K562 (cell line): ENCODE measurements around the gene SLC12A9. TPM values are rescaled to one million over a fixed set of nuclear protein-coding genes. Genes with fewer than 3 reads are reported as not detected.
A peak's percentile ranks its signal among the peaks of the same experiment; 100 is the strongest.

Experiments used
- HMG20A ChIP-seq: fragments of 450-650 bp; formaldehyde crosslinking; conservative IDR thresholded peaks from 2 replicates; pipeline ENCODE4 v1.4.0; 2020; ENCODE audit warnings: mild to moderate bottlenecking, mixed read lengths
- RERE ChIP-seq: sonication (generic); formaldehyde crosslinking; IDR thresholded peaks from 2 replicates; pipeline ENCODE4 v1.8.0; 2023; ENCODE audit warnings: missing genetic modification reagents, mild to moderate bottlenecking, borderline replicate concordance
- ZKSCAN3 ChIP-seq: fragments of 250-450 bp; sonication (Bioruptor Pico); IDR thresholded peaks from 2 replicates; pipeline ENCODE4 v1.4.0; 2020
- ZNF184 ChIP-seq: sonication (generic); formaldehyde crosslinking; IDR thresholded peaks from 2 replicates; pipeline ENCODE4 v1.5.0; 2020; ENCODE audit warnings: missing genetic modification reagents
- ZNF324 ChIP-seq: fragments of 250-450 bp; sonication (Bioruptor Pico); IDR thresholded peaks from 2 replicates; pipeline ENCODE4 v1.4.0; 2020; ENCODE audit warnings: mild to moderate bottlenecking
- ZSCAN32 ChIP-seq: fragments of 450-650 bp; formaldehyde crosslinking; IDR thresholded peaks from 2 replicates; pipeline ENCODE4 v1.4.0; 2020; ENCODE audit warnings: mild to moderate bottlenecking, moderate library complexity
- polyA plus RNA-seq, 8 experiments: library from polyadenylated mRNA; depleted of rRNA in 4 of 8; stranded (reverse) in 5 of 8; unstranded in 3 of 8; fragments of >200 nt; fragmentation: Nextera tagmentation in 2 of 8; fragmentation: Illumina TruSeq in 1 of 8; extraction: Ambion mirVana in 2 of 8; extraction: Trizol in 1 of 8; gene quantifications; 2 replicates each; pipeline versions ENCODE4 v1.2.1 to v1.2.3, GENCODE V29; 2011 to 2014; ENCODE audit warnings: inconsistent platforms in 1 of 8, missing spikeins in 1 of 8
- total RNA-seq, 7 experiments: library from RNA; depleted of rRNA in 6 of 7; stranded (reverse); fragments of >200 nt in 6 of 7; fragmentation: Illumina TruSeq in 2 of 7; extraction: Trizol in 2 of 7; gene quantifications; 2 replicates each; pipeline versions ENCODE4 v1.2.1 to v1.2.3, GENCODE V29; 2011 to 2021; ENCODE audit warnings: low replicate concordance in 1 of 7

SLC12A9 gene
- total and polyA plus RNA-seq, 9 of the 15 experiments (the other 6 are each of a cell fraction or from before 2014, with no cell fraction given): 0.06 to 20.2 (median 10.7) TPM

- TF ChIP-seq RERE (CRISPR knock-in tag) (no peak), ZNF324 (0 out of 2 replicates have a peak, but pooled peaks have one; percentile 32), ZNF184 (CRISPR knock-in tag) (no peak), ZSCAN32 (0 out of 2 replicates have a peak, but pooled peaks have one; percentile 22), HMG20A (CRISPR knock-in tag) (no peak; the same call in 1 of the 2 replicates), ZKSCAN3 (CRISPR knock-in tag) (no peak)
- TF ChIP-seq, all 486 proteins: peak for 144
These were observed 24.9 kb upstream of the SLC12A9 start, which contains the start of gene EPHB4 (continued) for GRCh38 chr7:100827330-100828226.
